Dedifferentiated amniotic fluid mesenchymal stem cell (primary cell): ENCODE results near the gene THSD4.

Experiments
- DNase-seq: peaks from one replicate; pipeline ENCODE4 v3.0.0-alpha.2; 2016; ENCODE audit errors: extremely low spot score

THSD4 gene

DNA sequence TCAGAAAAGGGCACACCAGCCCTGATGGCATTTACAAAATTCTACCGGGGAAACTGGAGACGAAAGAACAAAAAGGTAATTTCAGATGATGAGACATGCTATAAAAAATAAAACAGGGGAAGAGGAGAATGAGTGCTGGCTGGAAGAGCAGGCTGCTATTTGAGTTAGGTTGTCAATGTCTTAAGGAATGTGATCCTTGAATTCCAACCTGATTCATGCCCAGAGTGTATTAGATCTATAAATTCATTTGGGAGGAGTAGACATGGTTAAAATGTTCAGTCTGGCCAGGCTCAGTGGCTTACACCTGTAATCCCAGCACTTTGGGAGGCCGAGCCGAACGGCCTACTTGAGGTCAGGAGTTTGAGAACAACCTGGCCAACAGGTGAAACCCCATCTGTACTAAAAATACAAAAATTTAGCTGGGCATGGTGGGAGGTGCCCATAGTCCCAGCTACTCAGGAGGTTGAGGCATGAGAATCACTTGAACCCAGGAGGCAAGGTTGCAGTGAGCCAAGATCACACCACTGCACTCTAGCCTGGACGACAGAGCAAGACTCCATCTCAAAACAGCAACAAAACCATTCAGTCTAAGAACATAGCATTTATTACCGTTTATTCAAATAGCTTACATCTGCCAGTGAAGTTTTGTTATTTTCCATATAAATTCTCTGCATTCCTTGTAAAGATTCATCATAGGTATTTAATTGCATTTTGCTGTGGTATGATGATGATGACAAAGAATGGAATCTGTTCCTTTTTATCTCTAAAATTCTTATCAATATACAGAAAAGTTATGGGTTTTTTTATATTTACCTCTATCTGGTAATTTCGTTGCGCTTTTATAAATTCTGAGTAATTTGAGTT lies 568.4 kb downstream of the THSD4 start:
- peak; percentile 32 for DNase-seq

DNA sequence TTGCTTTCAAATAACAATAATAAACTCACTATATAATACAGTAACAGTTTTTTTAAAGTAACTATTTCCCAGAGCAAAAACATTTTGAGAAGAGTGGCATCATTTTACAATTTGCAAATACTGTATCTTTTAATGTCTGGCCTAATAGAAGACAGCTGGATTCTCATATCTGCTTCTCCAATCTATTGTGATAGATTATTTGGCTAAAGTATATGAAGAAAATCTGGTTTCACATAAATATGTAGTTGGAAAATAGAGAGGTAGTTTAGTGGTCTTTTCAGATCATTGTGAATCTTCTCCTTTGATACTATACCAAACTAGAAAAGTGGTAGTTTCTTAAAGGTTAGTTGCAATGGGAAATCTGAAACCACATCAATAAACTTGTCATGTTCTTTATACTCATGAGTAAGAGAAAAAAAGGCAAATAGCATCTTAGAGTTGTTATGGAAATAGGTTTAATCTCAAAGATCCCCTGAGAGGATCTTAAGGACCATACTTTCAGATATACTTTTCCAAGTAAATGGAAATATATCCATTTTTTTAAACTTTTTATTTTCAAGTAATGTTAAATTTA lies 570.2 kb downstream of the THSD4 start:
- no peak for DNase-seq

DNA sequence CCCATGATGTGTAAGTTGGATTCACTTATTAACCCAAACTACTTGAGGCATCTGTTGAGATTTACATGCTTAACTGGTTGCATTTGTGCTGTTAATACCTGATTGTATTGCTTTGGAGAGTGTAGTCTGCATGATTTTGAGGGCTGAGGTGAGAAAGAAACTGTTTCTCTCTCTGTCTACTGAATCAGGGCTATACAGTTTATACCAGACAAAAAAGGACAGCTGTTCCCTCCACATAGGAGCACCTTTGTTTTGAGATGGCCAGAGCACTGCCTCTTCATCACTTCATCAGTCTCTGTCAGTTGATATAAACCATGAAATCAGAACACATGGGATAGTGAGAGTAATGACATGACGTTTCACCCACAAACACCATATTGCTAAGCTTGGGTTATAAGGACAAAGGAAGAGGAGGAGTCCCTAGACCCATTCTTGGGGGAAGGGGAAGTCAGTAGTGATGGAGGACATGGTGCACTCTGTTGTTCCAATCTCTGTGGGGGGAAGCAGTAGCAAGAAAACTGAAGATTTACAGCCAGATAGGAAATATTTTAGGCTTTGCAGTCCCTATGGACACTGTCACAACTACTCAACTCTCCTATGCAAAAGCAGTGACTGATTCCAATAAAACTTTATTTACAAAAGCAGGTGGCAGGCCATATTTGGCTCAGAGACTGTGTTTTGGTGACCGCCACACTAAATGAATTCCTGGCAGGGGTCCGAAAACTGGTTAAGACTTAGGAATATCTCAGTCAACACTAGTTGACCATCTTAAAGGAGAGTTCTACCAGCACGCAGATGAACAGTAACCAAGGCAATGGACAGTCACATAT lies 571.2 kb downstream of the THSD4 start:
- no peak for DNase-seq

DNA sequence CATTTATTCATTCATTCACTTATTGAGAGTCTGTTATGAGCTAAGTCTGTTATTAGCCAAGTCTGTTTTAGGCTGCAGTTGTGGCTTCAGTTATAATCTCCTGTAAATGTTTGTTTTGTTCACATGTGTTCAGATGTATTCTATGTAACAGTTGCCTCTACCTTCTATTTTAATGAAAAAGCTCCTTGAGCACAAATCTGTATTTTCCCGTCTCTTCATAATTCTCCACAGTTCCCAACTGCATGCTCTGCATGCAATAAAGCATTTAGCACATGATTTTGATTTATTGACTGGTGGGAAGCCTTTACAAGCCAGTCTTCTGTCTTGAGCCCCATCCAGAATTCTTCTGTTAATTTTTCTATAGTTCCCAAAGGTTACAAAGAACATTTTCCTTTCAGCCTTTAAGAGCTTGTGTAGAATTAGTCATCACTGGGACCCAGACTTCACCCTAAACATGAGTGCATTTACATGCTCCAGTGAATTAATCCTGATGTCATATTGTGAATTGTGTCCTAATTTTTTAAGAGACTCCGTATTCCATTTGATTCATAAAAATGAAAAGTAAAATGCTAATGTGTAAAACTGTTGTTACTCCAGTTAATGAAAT lies 572.7 kb downstream of the THSD4 start:
- no peak for DNase-seq

DNA sequence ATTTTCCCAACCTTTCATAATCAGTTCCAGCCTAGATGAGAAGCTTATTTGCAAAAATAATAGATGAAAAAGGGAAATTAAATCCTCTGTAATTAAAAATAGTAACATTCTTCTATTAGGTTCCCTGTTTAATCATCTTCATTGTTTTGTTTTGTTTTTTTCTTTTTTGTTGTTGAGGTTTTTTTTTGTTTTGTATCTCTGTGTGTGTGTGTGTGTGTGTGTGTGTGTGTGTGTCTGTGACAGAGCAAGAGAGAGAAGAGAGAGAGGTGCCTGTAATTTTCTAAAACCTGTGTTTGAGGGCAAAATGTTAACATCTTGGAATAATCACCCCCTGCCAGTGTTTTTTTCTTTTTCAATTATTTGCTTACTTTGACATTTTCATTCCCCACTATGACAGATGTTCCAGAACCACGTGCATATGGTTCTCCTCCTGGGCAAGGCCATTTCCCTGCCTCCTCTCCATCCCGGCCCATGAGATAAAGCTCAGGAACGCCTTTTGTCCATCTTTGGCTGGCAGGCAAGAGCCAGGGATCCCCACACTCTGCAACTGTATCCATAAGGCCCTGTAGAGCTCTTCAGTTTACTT lies 573.3 kb downstream of the THSD4 start:
- DNase-seq = no peak

DNA sequence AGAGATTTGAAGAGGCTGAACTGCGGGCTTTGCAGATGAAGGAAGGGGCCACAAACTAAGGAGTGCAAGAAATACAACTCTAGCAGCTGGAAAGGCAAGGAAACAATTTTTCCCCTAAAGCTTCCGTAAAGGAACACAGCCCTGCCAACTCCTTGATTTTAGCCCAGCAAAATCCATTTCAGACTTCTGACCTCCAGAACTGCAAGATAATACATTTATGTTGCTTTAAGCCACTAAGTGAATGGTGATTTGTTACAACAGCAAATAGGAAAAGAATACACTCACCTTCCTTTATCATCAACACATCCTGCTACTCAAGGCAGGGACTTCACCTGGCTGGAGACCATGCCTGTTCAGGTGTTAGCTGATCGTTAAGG lies 575.8 kb downstream of the THSD4 start:
- DNase-seq = no peak

DNA sequence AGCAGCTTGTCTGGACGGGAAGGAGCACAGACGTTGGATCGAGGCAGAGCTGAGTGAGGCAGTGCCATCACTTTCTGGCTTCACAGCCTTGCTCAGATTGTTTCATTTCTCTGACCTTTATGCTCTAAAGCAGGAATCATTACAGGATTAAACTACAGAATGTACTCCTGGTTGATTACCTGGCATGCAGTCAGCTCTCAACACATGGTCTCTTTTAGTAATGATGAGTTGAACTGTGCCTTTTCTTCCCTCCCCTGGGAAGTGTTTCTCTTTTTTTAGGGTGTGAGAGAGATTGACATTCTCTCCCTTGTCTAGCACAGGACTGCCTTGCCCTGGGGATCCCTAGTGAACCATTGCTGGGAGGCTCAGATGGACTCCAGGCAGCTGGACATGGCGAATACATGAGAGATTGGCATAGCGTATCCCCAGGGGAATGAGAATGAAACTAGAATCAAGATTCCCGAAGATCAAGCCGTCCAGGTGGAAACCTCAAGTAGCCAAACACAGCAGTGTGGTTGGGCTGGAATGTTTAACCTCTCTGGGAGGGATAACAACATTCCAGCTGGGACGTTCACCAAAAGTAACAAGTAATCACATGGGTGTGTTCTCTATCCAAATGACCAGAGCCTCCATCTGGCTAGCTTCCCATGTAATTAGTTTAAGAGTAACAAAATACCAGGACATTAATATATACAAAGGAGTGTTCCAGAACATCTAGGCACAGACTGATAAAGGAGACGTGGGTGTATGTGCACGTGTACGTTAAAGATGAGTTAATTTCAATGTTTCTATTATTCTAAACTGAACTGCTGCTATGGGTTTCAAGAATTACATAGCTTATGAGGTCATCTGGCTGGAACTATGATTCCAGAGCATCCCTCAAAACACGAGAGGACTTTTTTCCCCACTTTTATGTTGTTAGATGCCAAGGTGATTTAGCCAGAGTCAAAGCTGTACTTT lies 576.5 kb downstream of the THSD4 start:
- DNase-seq = peak; percentile 38

DNA sequence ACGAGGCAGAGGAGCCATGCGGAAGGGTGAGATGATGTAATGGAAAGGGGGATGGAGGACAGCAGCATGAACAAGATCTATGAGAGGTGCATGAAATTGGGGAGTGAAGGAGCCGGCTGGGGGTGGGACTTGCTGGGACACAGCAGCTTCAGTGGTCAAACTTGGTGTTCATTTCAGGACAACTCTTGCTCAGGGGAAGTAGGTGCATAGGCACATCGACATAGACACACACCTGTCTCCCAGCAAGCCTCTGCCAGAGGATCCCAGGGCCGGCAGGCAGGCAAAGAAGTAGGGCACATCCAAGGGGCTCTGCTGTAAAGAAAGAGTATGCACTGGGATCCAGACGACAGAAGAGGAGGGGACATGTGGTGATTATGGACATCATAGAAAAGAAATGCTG lies 582.0 kb downstream of the THSD4 start:
- DNase-seq = no peak

DNA sequence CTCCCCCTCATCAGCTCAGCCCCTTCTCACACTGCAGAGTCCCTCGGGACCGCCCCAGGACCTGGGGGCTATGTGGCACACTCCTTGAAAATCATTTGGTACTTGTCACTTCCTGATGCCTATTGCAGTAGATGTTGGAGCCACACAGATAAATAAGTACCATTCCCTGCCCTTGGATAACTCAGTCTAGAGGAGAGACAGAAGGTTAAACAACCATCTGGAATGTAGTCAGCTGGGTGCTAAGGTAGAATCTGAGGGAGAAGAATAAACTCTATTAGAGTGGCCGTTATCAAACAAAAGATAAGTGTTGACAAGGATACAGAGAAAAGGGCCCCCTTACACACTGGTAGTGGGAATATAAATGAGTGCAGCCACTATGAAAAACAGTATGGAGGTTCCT lies 582.8 kb downstream of the THSD4 start:
- no peak for DNase-seq

DNA sequence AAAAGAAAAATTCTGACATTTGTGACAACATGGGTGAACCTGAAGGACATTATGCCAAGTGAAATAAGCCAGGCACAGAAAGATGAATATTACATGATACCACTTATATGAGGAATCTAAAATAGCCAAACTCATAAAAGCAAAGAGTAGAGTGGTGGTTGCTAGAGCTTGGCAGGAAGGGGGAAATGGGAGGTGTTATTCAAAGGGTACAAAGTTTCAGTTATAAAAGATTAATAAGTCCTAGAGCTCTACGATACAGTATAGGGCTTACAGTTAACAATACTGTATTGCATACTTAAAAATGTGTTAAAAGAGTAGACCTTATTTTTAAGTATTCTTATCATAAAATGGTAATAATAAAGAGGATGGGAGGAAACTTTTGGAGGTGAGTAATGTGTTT lies 583.5 kb downstream of the THSD4 start:
- DNase-seq = no peak

DNA sequence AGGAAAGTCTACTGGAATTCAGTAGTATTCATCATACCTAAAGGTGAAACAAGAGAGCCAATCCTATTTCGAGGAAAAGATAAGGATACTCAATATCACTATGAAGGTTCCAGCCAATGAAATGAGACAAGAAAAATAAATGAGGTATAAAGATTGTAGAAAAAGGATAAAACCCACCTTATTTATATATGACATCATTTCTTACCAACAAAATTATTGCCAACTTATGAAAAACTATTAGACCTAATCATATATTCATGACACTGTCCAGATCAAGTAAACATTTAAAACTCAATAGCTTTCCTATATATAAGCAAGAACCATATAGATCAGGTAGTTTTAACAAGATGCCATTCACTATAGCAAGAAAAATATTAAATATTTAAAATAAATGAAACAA lies 584.7 kb downstream of the THSD4 start:
- no peak for DNase-seq

DNA sequence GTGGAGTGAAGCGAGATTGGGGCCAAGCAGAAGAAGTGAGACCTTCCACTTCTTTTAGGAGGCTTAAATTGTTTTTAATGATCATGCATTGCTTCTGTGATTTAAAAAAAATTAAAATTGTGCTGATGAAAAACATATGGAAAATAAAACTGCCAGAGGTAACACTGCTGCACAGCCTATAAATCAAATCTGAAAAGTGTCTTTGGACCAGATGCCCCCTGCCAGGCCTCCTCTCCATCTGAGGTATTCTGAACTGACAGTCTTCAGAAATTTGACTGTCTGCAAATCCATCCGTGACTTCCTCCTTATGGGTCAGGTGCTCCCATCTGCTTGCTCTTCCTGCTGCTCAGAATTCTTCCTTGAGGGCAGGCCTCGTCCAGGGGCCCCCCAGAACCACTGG lies 586.5 kb downstream of the THSD4 start:
- no peak for DNase-seq

DNA sequence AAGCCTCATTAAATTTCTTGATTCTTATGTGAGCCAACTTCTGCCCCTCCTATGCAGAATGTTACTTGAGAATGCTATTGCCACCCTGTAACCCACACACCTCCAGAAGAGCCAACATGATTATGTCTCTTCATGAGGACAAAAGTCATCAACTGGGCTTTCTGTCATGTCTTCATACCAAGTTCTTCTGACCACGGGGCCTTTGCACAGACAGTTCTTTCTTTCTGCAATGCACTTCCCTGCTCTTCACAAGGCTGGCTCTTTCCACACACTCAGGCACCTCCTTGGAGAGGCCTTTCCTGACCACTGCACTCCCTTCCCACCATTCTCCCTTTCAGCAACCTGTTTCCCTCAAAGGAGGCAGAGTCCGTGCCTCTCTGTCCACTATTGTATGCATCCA lies 587.2 kb downstream of the THSD4 start:
- no peak for DNase-seq

DNA sequence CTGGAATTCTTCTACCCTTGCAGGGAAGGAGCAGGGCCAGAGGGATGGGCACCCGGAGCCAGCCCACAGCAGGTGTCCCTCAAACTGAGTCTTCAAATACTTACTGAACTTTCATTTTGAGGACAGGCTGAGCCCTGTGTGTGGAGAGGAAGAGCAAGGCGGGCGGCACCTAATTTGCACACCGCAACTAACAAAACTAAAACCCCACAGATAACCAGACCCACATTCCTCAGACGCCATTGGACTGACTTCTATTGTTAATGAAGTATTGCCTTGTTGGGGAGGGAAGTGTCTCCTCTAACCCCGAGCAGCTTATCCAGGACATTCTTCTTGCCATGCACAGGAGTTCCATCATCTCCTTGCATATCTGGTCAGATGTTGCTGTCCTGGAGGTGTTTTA lies 589.9 kb downstream of the THSD4 start:
- DNase-seq = no peak

DNA sequence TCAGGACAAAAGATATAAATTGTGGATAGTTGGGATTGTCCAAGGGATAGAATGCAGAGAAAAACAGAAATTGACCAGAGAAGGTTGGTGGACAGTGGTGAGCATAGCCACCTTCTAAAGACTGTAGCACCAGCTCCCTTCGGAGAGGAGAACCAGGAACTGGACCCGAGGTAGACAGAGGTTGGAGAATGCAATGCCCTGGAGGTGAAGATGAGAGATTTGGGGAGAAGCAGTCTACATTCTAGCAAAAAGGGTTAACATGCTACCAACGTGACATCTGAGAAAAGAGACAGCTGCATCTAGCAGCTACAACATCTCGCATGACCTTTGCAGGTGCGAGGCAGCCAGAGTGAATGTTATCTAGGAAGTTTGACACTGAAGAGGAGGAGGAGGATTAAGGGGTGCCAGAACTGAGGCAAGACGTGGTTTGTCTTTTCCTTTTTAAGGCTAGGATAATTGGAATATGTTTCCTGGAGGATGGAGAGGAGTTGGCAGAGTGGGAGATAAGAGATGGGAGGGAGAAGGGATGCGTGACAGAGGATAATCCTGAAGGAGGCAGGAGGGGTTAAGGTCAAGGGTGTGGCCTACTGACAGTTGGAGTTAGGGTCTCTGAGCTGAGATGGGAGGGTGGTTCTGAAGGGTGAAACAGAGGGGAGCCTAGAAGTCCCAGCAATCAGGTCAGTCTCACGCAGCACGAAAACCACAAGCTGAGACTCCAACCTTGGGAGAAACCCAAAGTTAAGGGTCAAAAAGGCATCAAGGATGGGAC lies 591.4 kb downstream of the THSD4 start:
- no peak for DNase-seq

DNA sequence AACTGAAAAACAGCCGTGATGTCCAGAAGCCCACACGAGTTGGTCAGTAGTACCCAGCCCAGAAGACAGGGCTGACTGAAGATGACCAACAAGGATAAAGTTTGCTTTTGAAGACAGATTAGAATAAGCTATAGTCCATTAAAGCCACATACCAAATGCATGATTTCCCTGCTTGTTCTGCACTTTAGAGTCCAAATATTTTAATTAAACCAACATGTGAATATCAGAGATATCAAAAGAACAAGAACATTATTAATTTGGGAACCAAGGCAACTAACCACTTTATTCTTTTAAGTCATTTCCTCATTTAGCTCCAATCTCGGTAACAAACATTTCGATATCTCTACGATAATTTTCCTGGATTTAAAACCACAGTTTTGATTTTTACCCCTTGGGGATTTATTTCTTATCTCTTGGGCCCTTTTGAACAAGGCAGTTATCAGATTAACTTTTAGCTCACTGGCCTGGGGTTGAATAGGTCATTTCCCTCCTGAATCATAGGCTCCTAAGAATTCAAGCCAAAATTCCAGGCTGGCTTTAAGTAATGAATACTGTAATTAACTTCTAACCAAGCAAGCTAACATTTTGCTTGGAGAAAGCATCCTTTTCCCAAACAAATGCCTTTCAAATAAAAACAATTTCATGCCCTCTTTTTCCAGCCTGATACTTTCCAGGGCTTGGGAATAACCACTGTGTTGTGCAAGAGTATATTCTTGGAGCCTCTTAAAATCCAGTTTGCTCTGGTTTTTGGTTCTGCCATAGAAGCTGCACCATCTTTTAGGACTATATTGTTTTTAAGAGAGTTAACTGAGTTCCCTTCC lies 592.2 kb downstream of the THSD4 start:
- peak; percentile 23 for DNase-seq

DNA sequence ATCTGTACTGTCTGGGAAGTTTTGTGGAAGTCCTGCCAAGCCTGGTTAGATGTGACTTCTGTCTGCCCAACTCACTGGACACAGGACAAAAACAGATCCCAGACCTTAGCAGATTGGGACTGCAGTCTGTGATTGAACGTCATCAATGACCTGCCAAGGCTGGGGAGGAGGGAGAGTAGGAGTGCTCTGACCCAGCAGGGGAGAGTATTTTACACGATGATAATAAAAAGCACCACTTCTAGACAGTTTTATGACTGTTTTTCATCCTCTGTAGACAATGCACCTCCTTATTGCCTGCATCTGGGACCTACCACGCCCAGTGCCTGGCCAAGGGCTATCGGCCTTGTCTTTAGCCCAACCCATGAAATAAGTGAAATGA lies 592.8 kb downstream of the THSD4 start:
- DNase-seq = no peak

DNA sequence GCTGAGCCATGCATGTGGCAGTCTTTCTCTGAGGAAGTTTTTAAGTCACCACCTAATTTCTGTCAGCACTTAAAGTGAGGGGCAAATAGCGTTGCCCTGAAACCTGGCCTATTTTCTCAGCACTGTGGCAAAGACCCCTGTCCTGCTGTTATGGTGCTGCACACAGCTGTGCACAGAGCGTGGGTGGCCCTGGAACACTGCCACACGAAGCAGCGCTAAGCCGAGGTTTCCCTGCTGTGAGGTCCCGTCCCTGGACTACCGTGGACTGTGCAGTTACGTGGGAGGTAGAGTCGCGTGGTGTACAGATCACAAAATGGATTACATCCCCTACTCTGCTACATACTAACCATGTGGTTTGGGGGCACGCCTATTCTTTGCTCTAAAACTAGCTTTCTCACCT lies 593.5 kb downstream of the THSD4 start:
- DNase-seq = no peak

DNA sequence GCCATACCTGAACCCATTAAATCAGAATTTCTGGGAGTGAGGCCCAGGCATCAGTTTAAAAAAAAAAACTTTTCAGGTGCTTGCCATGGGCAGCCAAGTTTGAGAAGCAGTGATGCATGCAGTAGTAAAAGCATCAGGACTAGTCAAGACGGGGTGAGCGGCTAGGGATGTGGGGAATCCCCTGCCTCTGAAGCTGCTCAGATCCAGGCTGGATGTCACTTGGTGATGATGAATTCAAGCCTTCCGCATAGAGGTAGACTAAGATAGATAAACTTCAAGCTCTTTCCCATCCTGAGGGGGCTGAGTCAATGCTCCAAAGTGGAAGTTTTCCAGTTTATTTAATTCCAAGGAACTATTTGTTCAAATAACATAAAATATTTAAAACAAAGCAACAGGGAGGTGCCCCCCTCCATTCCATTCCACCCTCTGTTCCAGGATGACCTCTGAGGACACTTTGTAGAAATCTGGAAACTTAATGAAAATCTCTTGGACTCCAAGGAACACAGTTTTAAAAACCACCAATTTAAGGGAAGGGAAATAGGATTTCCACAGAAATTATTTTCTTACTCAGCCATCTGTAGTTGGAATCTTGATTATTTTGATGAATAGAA lies 594.6 kb downstream of the THSD4 start:
- no peak for DNase-seq
